KMS-11 (cell line): ENCODE results near the gene CEP128.

ENCODE experiments used
- H2AFZ ChIP-seq: fragments of 200-600 bp; sonication (generic); 2 replicates; pipeline ENCODE4 v1.6.1; 2016; ENCODE audit warnings: antibody characterized with exemption, mixed run types, low read depth
- H3K27ac ChIP-seq: fragments of 200-600 bp; sonication (generic); 2 replicates; pipeline ENCODE4 v1.6.1; 2016; ENCODE audit warnings: mild to moderate bottlenecking, mixed run types
- H3K27me3 ChIP-seq: fragments of 200-600 bp; sonication (generic); 2 replicates; pipeline ENCODE4 v1.6.1; 2017; ENCODE audit warnings: mild to moderate bottlenecking, low read depth, mixed run types, moderate library complexity; ENCODE audit not compliant: insufficient read depth
- H3K36me3 ChIP-seq: fragments of 200-600 bp; sonication (generic); 2 replicates; pipeline ENCODE4 v1.6.1; 2017; ENCODE audit warnings: mild to moderate bottlenecking, mixed run types; ENCODE audit not compliant: insufficient read depth
- H3K4me1 ChIP-seq: fragments of 200-600 bp; sonication (generic); 2 replicates; pipeline ENCODE4 v1.6.1; 2016; ENCODE audit warnings: mild to moderate bottlenecking, low read depth, mixed run types; ENCODE audit not compliant: poor library complexity, severe bottlenecking
- H3K4me2 ChIP-seq: fragments of 200-600 bp; sonication (generic); 2 replicates; pipeline ENCODE4 v1.7.0; 2016; ENCODE audit warnings: mild to moderate bottlenecking, mixed run types
- H3K4me3 ChIP-seq: fragments of 200-600 bp; sonication (generic); IDR thresholded peaks from 2 replicates; pipeline ENCODE4 v1.6.1; 2017; ENCODE audit warnings: low read depth, low read length, mixed read lengths; ENCODE audit not compliant: insufficient read depth
- H3K79me2 ChIP-seq: fragments of 200-600 bp; sonication (generic); 2 replicates; pipeline ENCODE4 v1.6.1; 2016; ENCODE audit warnings: low read depth, mixed run types; ENCODE audit not compliant: insufficient read depth
- H3K9ac ChIP-seq: fragments of 200-600 bp; sonication (generic); 2 replicates; pipeline ENCODE4 v1.6.1; 2016; ENCODE audit warnings: mild to moderate bottlenecking, mixed run types
- H4K20me1 ChIP-seq: fragments of 200-600 bp; sonication (generic); 2 replicates; pipeline ENCODE4 v1.6.1; 2016; ENCODE audit warnings: mild to moderate bottlenecking, mixed run types; ENCODE audit not compliant: insufficient read depth
- TF ChIP-seq, protein P1 (sequence below): fragments of 200-600 bp; sonication (generic); conservative IDR thresholded peaks from 2 replicates; pipeline ENCODE4 v1.6.1; 2017; ENCODE audit warnings: low read depth, mild to moderate bottlenecking, antibody characterized with exemption, low read length, moderate library complexity, mixed read lengths

CEP128 gene

DNA sequence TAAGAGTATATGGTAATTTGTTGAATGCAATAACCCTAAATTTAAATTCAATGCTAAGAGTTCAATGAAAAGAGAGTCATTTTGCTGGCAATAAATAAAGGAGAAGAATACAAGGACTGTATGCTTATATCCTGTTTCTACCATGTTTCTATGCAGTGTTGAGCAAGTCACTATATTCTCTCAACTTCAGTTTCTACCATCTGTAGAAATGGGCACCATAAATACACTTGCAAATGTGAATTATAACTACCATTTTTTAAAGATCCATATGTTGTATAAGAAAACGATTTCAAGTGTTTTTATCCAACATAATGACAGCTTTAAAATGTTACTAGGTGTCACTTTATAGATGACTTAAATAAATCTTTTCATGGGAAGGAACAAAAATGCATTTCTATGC is 170.3 kb downstream of the CEP128 start:
- Histone ChIP-seq H3K9ac (no peak overlapping the region), H3K27ac (no peak overlapping the region), H3K4me3 (no peak overlapping the region), H2AFZ (no peak overlapping the region), H3K27me3 (no peaks in the 10 kb centered on the region), H4K20me1 (no peaks in the 10 kb centered on the region), H3K4me2 (no peak overlapping the region), H3K79me2 (no peaks in the 10 kb centered on the region), H3K36me3 (no peaks in the 10 kb centered on the region), H3K4me1 (no peaks in the 10 kb centered on the region)
- TF ChIP-seq, protein P1, sequence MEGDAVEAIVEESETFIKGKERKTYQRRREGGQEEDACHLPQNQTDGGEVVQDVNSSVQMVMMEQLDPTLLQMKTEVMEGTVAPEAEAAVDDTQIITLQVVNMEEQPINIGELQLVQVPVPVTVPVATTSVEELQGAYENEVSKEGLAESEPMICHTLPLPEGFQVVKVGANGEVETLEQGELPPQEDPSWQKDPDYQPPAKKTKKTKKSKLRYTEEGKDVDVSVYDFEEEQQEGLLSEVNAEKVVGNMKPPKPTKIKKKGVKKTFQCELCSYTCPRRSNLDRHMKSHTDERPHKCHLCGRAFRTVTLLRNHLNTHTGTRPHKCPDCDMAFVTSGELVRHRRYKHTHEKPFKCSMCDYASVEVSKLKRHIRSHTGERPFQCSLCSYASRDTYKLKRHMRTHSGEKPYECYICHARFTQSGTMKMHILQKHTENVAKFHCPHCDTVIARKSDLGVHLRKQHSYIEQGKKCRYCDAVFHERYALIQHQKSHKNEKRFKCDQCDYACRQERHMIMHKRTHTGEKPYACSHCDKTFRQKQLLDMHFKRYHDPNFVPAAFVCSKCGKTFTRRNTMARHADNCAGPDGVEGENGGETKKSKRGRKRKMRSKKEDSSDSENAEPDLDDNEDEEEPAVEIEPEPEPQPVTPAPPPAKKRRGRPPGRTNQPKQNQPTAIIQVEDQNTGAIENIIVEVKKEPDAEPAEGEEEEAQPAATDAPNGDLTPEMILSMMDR: no peak

- no peak overlapping the region for H2AFZ ChIP-seq
- H3K4me1 ChIP-seq: no peaks in the 10 kb centered on the region
- H3K4me2 ChIP-seq: no peak overlapping the region
- H3K27ac ChIP-seq: no peak overlapping the region
- H3K9ac ChIP-seq: no peak overlapping the region
- H3K36me3 ChIP-seq: no peaks in the 10 kb centered on the region
- H3K79me2 ChIP-seq: no peaks in the 10 kb centered on the region
- no peaks in the 10 kb centered on the region for H4K20me1 ChIP-seq
- no peak overlapping the region for H3K4me3 ChIP-seq
- no peaks in the 10 kb centered on the region for H3K27me3 ChIP-seq
- TF ChIP-seq, protein P1: no peak
Measured at GRCh38 chr14:80770114-80770908, 171.2 kb downstream of the CEP128 start.

DNA sequence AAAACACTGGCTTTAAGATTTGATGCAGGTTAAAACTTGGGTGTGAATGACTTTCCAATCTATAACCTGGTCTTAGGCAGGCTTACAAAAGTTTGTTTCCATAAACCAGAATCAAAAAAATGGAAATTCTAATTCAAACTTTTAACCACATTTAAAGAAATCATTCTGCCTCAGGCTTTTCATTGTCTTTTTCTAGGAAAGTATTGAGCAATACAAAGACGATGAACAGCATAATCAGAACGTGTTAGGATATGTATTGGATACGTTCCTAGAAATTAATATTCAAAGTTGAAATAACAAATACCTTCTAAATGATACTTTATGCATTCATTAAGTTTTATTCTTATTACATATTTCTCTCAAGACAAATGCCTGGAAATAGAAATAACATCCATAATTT is 172.9 kb downstream of the CEP128 start:
- no peak overlapping the region for H3K9ac ChIP-seq
- no peaks in the 10 kb centered on the region for H3K36me3 ChIP-seq
- no peaks in the 10 kb centered on the region for H4K20me1 ChIP-seq
- no peak overlapping the region for H3K4me3 ChIP-seq
- no peak overlapping the region for H3K4me2 ChIP-seq
- H3K27ac ChIP-seq: no peak overlapping the region
- H3K4me1 ChIP-seq: no peaks in the 10 kb centered on the region
- no peak overlapping the region for H2AFZ ChIP-seq
- no peaks in the 10 kb centered on the region for H3K79me2 ChIP-seq
- no peaks in the 10 kb centered on the region for H3K27me3 ChIP-seq
- TF ChIP-seq, protein P1: no peak

GRCh38 chr14:80764921-80765507 is 176.5 kb downstream of the CEP128 start:
- no peaks in the 10 kb centered on the region for H3K27me3 ChIP-seq
- no peak overlapping the region for H3K4me2 ChIP-seq
- H3K27ac ChIP-seq: no peak overlapping the region
- H2AFZ ChIP-seq: no peak overlapping the region
- no peaks in the 10 kb centered on the region for H4K20me1 ChIP-seq
- H3K9ac ChIP-seq: no peak overlapping the region
- no peaks in the 10 kb centered on the region for H3K4me1 ChIP-seq
- no peaks in the 10 kb centered on the region for H3K36me3 ChIP-seq
- TF ChIP-seq, protein P1: no peak
- H3K4me3 ChIP-seq: no peak overlapping the region
- H3K79me2 ChIP-seq: no peaks in the 10 kb centered on the region
